Fibroblast of upper back skin (primary cell): ENCODE data around the gene GSG1.
"Not testable (repeated sequence)": the region's sequence is repeated elsewhere in the genome, so short reads cannot be mapped to it uniquely, and the experiment has no call there.

Experiments
- DNase-seq: peaks from one replicate; pipeline ENCODE4 v3.0.0-alpha.2; 2013

The GSG1 gene

GRCh38 chr12:13088496-13088895 lies 15.0 kb downstream of the GSG1 start:
- no peak for DNase-seq

DNA sequence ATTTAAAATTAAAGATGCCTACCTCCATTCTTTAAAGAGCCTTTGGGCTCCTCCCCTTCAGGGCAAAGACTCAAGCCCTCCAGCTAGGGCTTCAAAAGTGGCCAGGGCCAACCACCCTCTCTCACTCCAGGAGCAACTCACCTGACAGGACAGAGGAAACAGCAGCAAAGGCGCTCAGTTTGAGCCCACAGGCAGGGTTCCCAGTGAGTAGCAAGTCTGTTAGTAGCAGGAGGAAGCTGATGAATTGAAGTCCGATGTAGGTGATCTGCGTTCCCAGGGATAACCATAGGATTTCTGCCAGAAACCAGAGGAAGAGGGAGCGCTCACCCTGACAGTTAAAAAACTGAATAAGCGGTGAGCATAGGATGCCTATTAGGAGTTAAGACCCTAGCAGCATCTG lies 15.7 kb downstream of the GSG1 start:
- DNase-seq: no peak

- DNase-seq: no peak
Observed at GRCh38 chr12:13085968-13086686, 17.3 kb downstream of the GSG1 start.

- no peak for DNase-seq
Observed at GRCh38 chr12:13084898-13085640, 18.4 kb downstream of the GSG1 start.

DNA sequence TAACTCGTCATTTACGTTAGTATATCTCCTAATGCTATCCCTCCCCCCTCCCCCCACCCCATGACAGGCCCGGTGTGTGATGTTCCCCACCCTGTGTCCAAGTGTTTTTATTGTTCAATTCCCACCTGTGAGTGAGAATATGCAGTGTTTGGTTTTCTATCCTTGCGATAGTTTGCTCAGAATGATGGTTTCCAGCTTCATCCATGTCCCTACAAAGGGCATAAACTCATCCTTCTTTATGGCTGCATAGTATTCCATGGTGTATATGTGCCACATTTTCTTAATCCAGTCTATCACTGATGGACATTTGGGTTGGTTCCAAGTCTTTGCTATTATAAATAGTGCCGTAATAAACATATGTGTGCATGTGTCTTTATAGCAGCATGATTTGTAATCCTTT lies 19.8 kb downstream of the GSG1 start:
- DNase-seq: not testable (repeated sequence)

DNA sequence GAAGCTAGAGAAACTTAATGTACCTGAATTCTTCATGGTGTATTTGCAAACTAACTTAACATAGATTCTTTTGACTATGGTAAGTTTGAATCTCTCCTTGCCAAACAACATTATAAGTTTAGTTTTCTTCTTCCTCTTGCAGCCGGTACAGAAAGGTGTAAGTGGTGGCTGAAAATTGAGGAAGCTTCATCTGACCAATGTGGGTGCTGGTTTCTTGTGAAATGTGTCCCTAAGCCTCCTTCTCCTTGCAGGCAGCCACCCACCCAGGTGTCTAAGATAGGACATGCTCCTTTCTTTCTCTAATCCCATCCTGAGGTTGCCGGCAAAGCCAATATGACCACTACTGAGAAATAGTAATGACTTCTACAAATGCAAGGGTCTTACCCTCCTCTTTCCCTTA lies 20.6 kb downstream of the GSG1 start:
- DNase-seq: no peak

DNA sequence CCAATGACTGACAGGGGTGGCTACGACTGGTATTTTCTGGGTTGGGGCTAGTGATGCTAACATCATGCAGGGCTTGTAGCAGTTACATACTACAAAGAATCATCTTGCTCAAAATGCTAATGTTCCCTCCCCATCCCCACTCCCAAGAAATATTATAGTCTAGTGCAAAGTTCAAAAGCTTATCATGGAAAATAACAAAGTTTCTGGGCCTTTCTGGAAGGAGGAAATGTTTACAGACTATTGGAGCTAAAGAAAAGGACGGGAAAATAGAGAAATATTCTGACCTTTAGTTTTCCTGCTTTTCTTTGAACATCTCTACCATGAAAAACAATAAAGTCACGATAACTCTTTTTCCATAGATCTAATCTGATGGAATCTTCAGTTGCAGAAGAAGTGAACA lies 23.2 kb downstream of the GSG1 start:
- DNase-seq: no peak

- DNase-seq: no peak
Observed at GRCh38 chr12:13079440-13079906, 24.0 kb downstream of the GSG1 start.

- DNase-seq: no peak
Observed at GRCh38 chr12:13075786-13076570, 27.5 kb downstream of the GSG1 start.

GRCh38 chr12:13075118-13075480 lies 28.4 kb downstream of the GSG1 start:
- DNase-seq: peak; percentile 48

DNA sequence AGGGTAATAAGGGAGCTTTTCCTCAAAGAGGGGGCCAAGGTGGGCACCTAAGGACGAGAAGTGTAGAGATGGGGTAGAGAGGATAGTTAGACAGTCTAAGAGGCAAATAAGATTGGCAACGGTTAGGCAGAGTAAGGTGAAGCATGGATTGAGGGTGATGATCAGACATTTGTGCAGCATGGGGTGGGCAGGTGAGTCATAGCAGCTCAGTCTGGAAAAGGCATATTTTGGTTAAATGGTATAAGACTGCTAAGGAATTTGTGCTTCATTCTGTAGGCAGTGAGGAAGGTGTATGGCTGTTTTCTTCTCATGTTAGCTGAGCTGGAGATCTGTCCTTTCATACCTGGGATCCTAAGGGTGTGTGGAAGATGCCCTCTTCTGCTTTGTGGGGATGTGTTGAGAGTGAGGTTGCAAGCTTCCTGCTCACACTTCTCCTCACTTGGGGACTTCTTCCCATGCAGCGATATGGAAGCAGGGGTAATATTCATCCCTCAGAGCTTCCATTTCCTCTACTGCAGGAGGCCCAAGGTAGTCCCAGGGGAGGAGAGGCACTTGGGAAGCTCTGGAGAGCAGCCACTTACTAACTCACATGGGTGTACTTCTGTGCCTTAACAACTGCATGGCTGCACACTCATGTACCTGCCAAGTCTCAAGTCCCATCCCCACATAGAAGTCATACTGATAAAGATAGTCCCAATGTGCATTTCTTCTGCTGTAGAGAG lies 28.9 kb downstream of the GSG1 start:
- DNase-seq: peak; percentile 46

DNA sequence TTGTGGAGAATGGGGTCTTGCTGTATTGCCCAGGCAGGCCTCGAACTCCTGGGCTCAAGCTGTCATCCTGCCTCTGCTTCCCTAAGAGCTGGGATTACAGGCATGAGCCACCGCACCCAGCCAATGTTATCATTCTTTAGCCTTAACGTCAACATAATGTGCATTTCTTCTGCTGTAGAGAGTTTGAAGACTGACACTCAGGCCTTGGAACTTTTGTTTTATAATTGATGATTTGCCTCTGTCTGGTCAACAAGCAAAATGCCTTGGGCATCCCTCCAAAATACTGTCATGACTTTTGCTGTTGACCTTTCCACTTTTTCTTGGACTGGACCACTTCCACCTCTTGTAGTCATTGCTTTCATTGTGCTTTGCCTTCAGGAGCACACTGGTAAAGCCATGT lies 30.3 kb downstream of the GSG1 start:
- DNase-seq: no peak

DNA sequence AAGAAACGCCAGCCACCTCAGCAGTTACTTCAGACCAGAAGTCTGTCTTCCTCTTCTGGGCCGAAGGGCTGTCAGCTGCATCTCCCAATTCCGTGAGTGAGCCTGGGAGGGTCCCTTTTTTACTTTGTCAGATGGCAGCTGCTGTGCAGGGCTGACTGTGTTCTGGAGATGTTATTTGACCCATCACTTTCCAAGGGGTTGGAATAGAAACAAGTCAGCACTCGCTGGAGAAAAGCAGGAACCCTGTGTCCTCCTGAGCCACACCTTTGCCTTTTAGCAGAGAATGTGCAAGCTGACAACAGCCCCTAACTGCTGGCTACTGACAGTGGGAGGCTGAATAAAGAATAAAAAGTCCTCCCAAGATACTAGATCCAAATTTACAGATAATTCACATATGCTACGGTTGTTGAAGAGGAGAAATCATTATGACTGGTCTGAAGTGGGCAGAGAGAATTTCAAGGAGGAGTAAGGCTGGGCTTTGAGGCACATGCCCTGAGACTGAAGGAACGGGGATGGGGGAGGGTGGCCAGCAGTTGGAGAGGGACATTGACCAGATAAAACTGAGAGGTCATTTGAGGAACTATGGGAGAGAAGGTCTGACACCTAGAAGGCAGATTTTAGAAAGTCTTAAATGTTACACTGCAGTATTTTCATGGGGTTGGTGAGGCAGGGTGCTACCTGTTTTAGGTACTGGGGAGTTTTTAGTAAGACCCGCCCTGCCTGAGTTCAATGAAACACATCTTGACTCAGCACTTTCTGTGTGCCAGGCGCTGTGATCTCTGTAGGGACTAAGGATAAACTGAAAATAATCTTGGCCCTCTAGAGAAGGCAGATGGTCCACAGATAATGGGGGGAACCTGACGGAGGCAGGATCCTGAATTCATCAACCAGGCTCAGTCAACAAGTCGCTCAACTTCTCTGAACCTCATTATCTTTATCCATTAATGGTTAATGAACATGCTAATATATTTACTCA lies 31.9 kb downstream of the GSG1 start:
- no peak for DNase-seq

DNA sequence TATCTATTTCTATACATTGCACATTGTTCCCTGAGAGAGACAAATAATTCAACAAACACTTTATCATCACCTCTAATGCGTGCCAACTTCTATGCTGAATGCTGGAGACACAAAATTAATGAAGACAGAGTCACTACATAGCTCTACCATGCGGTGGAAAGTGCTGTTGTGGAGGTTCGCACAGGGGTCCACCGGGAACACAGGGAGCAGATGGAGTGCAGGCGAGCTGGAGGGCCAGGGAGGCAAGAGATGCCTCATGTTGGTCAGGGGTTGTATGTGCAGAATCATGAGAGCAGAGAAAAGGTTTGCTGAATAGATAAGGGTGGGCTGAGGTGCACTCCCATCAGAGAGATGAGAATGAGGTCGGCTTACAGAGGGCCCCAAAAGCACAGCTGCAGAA lies 34.1 kb downstream of the GSG1 start:
- DNase-seq: no peak

DNA sequence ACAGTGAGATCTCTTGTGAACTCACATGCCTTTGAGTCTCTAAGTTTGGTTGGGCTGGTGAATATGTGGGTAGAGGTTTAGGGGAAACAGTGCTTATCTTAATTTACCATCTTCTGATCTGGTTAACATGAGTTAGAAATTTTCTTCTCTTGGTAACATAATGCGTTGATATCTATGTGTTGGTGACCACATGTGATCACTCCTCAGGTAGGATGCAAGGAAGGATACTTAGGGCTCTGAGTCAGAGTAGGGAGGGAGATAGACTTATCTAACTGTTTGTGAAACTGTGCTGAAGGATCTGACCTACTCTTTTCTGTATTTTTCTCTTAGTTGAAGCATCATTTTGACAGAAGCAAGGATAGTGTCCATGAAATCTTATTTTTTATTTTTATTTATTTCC lies 36.1 kb downstream of the GSG1 start:
- no peak for DNase-seq

GRCh38 chr12:13066459-13066858 lies 37.0 kb downstream of the GSG1 start:
- no peak for DNase-seq

- DNase-seq: no peak
Observed at GRCh38 chr12:13066014-13066413, 37.5 kb downstream of the GSG1 start.

DNA sequence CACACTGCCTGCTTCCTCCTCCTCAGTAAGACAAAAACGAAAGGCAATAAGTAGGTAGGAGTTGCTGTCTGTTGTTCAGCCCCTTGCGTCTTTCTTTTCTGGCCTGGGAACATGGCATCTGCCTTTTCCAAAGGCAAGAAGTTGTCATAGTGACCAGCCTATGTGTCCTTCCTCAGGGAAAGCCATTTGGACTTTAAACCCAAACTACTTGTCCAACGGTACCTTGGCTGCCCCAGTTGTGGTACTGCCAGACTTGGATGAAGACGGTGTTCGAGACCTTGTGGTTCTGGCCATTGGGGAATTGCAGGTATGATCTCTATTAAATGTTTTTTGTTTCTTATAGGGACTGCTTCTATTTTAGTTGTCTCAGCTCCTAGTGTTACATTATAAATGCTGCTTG lies 40.8 kb downstream of the GSG1 start:
- DNase-seq: no peak

DNA sequence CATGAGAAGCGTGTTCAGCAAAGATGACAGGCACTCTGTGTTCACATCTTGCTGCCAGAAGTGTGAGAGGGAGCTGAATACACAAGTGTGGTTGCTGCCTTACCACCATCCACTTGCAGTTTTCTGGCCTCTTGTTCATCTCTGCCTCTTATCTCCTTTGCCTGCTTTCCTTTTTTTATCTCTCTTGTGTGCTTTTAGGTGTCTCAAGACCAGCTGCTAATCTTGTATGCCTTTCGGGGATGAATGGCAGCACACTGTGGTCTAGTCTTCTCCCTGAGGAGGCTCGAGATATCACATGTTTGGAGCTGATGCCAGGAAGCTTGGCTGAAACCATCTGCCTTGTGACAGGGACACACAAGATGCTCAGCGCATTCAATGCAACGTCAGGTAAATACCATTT lies 42.1 kb downstream of the GSG1 start:
- no peak for DNase-seq

- DNase-seq: no peak
Observed at GRCh38 chr12:13060581-13060980, 42.9 kb downstream of the GSG1 start.

GRCh38 chr12:13053617-13054016 lies 49.9 kb downstream of the GSG1 start:
- not testable (repeated sequence) for DNase-seq

DNA sequence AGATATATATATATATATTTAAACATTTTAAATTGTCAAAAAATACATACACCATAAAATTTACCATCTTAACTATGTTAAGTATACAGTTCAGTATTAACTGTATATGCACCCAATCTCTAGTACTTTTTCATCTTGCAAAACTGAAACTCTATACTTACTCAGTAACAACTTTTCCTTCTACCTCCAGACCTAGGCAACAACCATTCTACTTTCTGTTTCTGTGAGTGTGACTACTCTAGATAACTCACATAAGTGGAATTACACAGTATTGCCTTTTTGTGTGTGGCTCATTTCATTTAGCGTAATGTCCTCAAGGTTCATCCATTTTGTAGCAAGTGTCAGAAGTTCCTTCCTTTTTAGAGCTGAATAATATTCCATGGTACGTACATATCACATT lies 51.0 kb downstream of the GSG1 start:
- no peak for DNase-seq
